ENCODE measurements around the gene BCAS3. TPM values are rescaled to one million over a fixed set of nuclear protein-coding genes. Genes with fewer than 3 reads are reported as not detected.

BCAS3 gene
- total RNA-seq, 2 experiments from 2014 or later = 13.4 to 14.5 TPM

GRCh38 chr17:61267847-61268246 is 590.2 kb downstream of the BCAS3 start:
- H3K4me1 ChIP-seq (ENCODE audit: insufficient read depth, low read length, poor library complexity, severe bottlenecking) = no peaks in the 10 kb centered on the region
- ChIA-PET CTCF (ENCODE audit: unreplicated experiment) (no interaction called here), POLR2A (no interaction called here)
- intact Hi-C loops (cut with micrococcal nuclease; ENCODE audit: unreplicated experiment) = no loop called here
- no peaks in the 10 kb centered on the region for H3K36me3 ChIP-seq (ENCODE audit: insufficient read depth, low read length)
- TF ChIP-seq EZH2phosphoT487 (IDR thresholded peaks at IDR 0.05; ENCODE audit: borderline replicate concordance, low read depth, low read length) = no peak
- TF ChIP-seq CTCF (conservative IDR thresholded peaks at IDR 0.05; ENCODE audit: low read length) = no peak
- BruUV-seq (replicated peaks) = no TSS peak
- no peaks in the 10 kb centered on the region for H3K9me3 ChIP-seq (ENCODE audit: low read length)
- H3K4me2 ChIP-seq (ENCODE audit: low read length) = no peak overlapping the region
- no peaks in the 10 kb centered on the region for H3K79me2 ChIP-seq (ENCODE audit: insufficient read depth, low read depth, low read length)
- no peaks in the 10 kb centered on the region for H3K9me2 ChIP-seq (ENCODE audit: insufficient read depth, low read length)
- H3K27ac ChIP-seq (ENCODE audit: low read depth, low read length, poor library complexity, severe bottlenecking) = no peak overlapping the region
- DNase-seq (ENCODE audit: low spot score) = no peak
- no peak overlapping the region for H2AFZ ChIP-seq (ENCODE audit: low read length)
- no peak overlapping the region for H3K4me3 ChIP-seq (ENCODE audit: low read depth, low read length, poor library complexity, severe bottlenecking)
- no peaks in the 10 kb centered on the region for H4K20me1 ChIP-seq (ENCODE audit: insufficient read depth, low read length)

DNA sequence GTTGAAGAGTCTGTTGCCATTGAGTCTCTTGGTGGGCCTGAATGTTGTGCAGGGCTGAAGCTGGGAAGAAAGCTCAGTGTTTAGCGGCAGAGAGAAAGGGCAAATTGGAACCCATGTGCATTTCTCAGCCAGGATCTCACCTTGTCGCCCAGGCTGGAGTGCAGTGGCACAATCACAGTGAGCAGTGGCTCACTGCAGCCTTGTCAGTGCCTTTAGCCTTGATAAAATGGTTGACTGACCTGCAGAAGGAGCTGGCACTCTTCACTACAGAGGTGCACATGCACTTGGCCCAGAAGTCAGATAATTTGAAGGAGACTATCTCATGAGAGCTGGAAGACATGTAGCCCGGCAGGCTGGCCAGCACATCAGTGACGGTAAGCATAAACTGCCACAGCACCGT is 597.7 kb downstream of the BCAS3 start:
- POLR2A ChIA-PET = no interaction called here
- TF ChIP-seq EZH2phosphoT487 (IDR thresholded peaks at IDR 0.05; ENCODE audit: borderline replicate concordance, low read depth, low read length) (no peak), CTCF (conservative IDR thresholded peaks at IDR 0.05; ENCODE audit: low read length) (no peak)
- no peaks in the 10 kb centered on the region for H3K79me2 ChIP-seq (ENCODE audit: insufficient read depth, low read depth, low read length)
- BruUV-seq (replicated peaks) = no TSS peak
- H3K4me1 ChIP-seq (ENCODE audit: insufficient read depth, low read length, poor library complexity, severe bottlenecking) = no peaks in the 10 kb centered on the region
- H3K36me3 ChIP-seq (ENCODE audit: insufficient read depth, low read length) = no peaks in the 10 kb centered on the region
- no peaks in the 10 kb centered on the region for H4K20me1 ChIP-seq (ENCODE audit: insufficient read depth, low read length)
- H3K4me3 ChIP-seq (ENCODE audit: low read depth, low read length, poor library complexity, severe bottlenecking) = no peak overlapping the region
- H3K9me3 ChIP-seq (ENCODE audit: low read length) = no peaks in the 10 kb centered on the region
- no peaks in the 10 kb centered on the region for H3K9me2 ChIP-seq (ENCODE audit: insufficient read depth, low read length)
- no peak for DNase-seq (ENCODE audit: low spot score)
- intact Hi-C loops (cut with micrococcal nuclease; ENCODE audit: unreplicated experiment) = no loop called here
- CTCF ChIA-PET (ENCODE audit: unreplicated experiment) = no interaction called here
- H3K4me2 ChIP-seq (ENCODE audit: low read length) = no peak overlapping the region
- H3K27ac ChIP-seq (ENCODE audit: low read depth, low read length, poor library complexity, severe bottlenecking) = no peak overlapping the region
- H2AFZ ChIP-seq (ENCODE audit: low read length) = no peak overlapping the region

DNA sequence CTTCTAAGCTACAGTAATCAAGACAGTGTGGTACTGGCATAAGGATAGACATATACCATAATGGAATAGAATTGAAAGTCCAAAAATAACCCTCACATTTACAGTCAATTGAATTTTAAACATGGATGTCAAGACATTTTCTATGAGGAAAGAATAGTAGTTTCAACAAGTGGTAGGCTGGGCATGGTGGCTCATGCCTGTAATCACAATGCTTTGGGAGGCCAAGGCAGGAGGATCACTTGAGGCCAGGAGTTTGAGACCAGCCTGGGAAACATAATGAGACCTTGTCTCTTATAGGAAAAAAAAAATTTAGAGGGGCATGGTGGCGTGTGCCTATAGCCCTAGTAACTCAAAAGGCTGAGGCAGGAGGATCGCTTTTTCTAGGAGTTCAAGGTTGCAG is 599.2 kb downstream of the BCAS3 start:
- CTCF ChIA-PET (ENCODE audit: unreplicated experiment) = no interaction called here
- no peak overlapping the region for H3K4me2 ChIP-seq (ENCODE audit: low read length)
- no peaks in the 10 kb centered on the region for H4K20me1 ChIP-seq (ENCODE audit: insufficient read depth, low read length)
- no peak overlapping the region for H3K4me3 ChIP-seq (ENCODE audit: low read depth, low read length, poor library complexity, severe bottlenecking)
- intact Hi-C loops (cut with micrococcal nuclease; ENCODE audit: unreplicated experiment) = no loop called here
- no peak for TF ChIP-seq CTCF (conservative IDR thresholded peaks at IDR 0.05; ENCODE audit: low read length)
- TF ChIP-seq EZH2phosphoT487 (IDR thresholded peaks at IDR 0.05; ENCODE audit: borderline replicate concordance, low read depth, low read length) = no peak
- no peak for DNase-seq (ENCODE audit: low spot score)
- H3K4me1 ChIP-seq (ENCODE audit: insufficient read depth, low read length, poor library complexity, severe bottlenecking) = no peaks in the 10 kb centered on the region
- H3K9me2 ChIP-seq (ENCODE audit: insufficient read depth, low read length) = no peaks in the 10 kb centered on the region
- no TSS peak for BruUV-seq (replicated peaks)
- H2AFZ ChIP-seq (ENCODE audit: low read length) = no peak overlapping the region
- POLR2A ChIA-PET = interaction anchor here (1.0 kb wide), 1 partner anchor 12 kb away, joined by 3 read pairs; no protein-coding TSS in a partner anchor
- H3K27ac ChIP-seq (ENCODE audit: low read depth, low read length, poor library complexity, severe bottlenecking) = no peak overlapping the region
- H3K79me2 ChIP-seq (ENCODE audit: insufficient read depth, low read depth, low read length) = no peaks in the 10 kb centered on the region
- no peaks in the 10 kb centered on the region for H3K36me3 ChIP-seq (ENCODE audit: insufficient read depth, low read length)
- H3K9me3 ChIP-seq (ENCODE audit: low read length) = no peaks in the 10 kb centered on the region
